Left ventricle myocardium inferior (tissue), 1 donor: ENCODE data around the gene SLC35B2. TPM values are rescaled to one million over a fixed set of nuclear protein-coding genes. Genes with fewer than 3 reads are reported as not detected.
A peak's percentile ranks its signal among the peaks of the same experiment; 100 is the strongest.

Experiments used
- DNase-seq: peaks from one replicate; pipeline ENCODE4 v3.0.0-alpha.2; 2020
- H3K27ac ChIP-seq: fragments of 200-600 bp; replicated peaks from 2 replicates; pipeline ENCODE4 v1.8.0; 2021
- H3K27me3 ChIP-seq: fragments of 200-600 bp; 2 replicates; pipeline ENCODE4 v1.8.0; 2021; ENCODE audit warnings: low read depth
- H3K36me3 ChIP-seq: fragments of 200-600 bp; 2 replicates; pipeline ENCODE4 v1.8.0; 2021
- H3K4me1 ChIP-seq: fragments of 200-600 bp; 2 replicates; pipeline ENCODE4 v1.8.0; 2021
- H3K4me3 ChIP-seq: fragments of 200-600 bp; 2 replicates; pipeline ENCODE4 v1.8.0; 2021; ENCODE audit warnings: mild to moderate bottlenecking, moderate library complexity
- H3K9me3 ChIP-seq: fragments of 200-600 bp; replicated peaks from 2 replicates; pipeline ENCODE4 v1.8.0; 2021
- CTCF ChIP-seq: fragments of 200-600 bp; IDR thresholded peaks from 2 replicates; pipeline ENCODE4 v1.8.0; 2021; ENCODE audit warnings: antibody characterized with exemption, mild to moderate bottlenecking, borderline replicate concordance
- intact Hi-C: fragments of 100-400 bp; cut with micrococcal nuclease; formaldehyde crosslinking; loops from one replicate; pipeline ENCODE4 v1.11.0; 2022
- total RNA-seq: library from RNA; stranded (reverse); fragmentation: NEBNext Ultra II Directional; extraction: Animal tissue kit (Norgen Biotek cat#: 25700); gene quantifications from one replicate; pipeline ENCODE4 v1.2.1, GENCODE V29; 2021
- donor health status: DM: no; HTN: yes; CAD: no; lungs with severe emphysema.

SLC35B2 gene
- total RNA-seq, 1 donor from 2014 or later: 20.2 TPM

- H3K4me3 ChIP-seq: peak within 1 kb of the TSS; percentile 96
- TF ChIP-seq CTCF: no peak
- H3K36me3 ChIP-seq: peaks cover 39% of the 10 kb centered on the region
- peak within 1 kb of the TSS; percentile 99 for H3K27ac ChIP-seq
- H3K27me3 ChIP-seq: no peaks in the 10 kb centered on the region
- no peaks in the 10 kb centered on the region for H3K9me3 ChIP-seq
- peaks cover 63% of the 10 kb centered on the region for H3K4me1 ChIP-seq
- DNase-seq: peak; percentile 94
- intact Hi-C loops: no loop called here
Observed at GRCh38 chr6:44246663-44247337, 10.5 kb downstream of the SLC35B2 start, which contains the start of gene HSP90AB1. HSP90AB1 (plus strand) TSS chr6:44247101; CDS start chr6:44248630, 1,529 bp downstream.

- Histone ChIP-seq H3K27ac (peak overlapping the region; percentile 99), H3K27me3 (no peaks in the 10 kb centered on the region), H3K4me1 (peaks cover 56% of the 10 kb centered on the region), H3K4me3 (peak overlapping the region; percentile 96), H3K9me3 (no peaks in the 10 kb centered on the region), H3K36me3 (peaks cover 32% of the 10 kb centered on the region)
- TF ChIP-seq CTCF: peak; percentile 46
- DNase-seq: peak; percentile 95
- intact Hi-C loops: no loop called here
Observed at GRCh38 chr6:44245912-44246662, 11.2 kb downstream of the SLC35B2 start.

- H3K27me3 ChIP-seq: no peaks in the 10 kb centered on the region
- DNase-seq: no peak
- no peaks in the 10 kb centered on the region for H3K9me3 ChIP-seq
- peak overlapping the region; percentile 99 for H3K27ac ChIP-seq
- H3K36me3 ChIP-seq: peaks cover 25% of the 10 kb centered on the region
- peaks cover 50% of the 10 kb centered on the region for H3K4me1 ChIP-seq
- peak overlapping the region; percentile 96 for H3K4me3 ChIP-seq
- intact Hi-C loops: no loop called here
- no peak for TF ChIP-seq CTCF
Observed at GRCh38 chr6:44245391-44245911, 11.9 kb downstream of the SLC35B2 start.

- TF ChIP-seq CTCF: no peak
- intact Hi-C loops: no loop called here
Observed at GRCh38 chr6:44243345-44243744, 14.0 kb downstream of the SLC35B2 start.

GRCh38 chr6:44238687-44239350, 18.5 kb downstream of the SLC35B2 start:
- Histone ChIP-seq H3K27ac (peak overlapping the region; percentile 98), H3K36me3 (no peaks in the 10 kb centered on the region), H3K27me3 (no peaks in the 10 kb centered on the region), H3K4me3 (no peak overlapping the region), H3K4me1 (peaks cover 46% of the 10 kb centered on the region), H3K9me3 (no peaks in the 10 kb centered on the region)
- TF ChIP-seq CTCF: no peak
- no peak for DNase-seq
- intact Hi-C loops: loop anchor here (2.0 kb wide), 1 partner anchor 66 kb away; no protein-coding TSS in a partner anchor

More at GRCh38 chr6:44243345-44243744, 14.0 kb downstream of the SLC35B2 start:
- peaks cover 33% of the 10 kb centered on the region for H3K4me1 ChIP-seq
- no peaks in the 10 kb centered on the region for H3K27me3 ChIP-seq
- DNase-seq: no peak
- H3K9me3 ChIP-seq: no peaks in the 10 kb centered on the region
- no peak overlapping the region for H3K4me3 ChIP-seq
- no peak overlapping the region for H3K27ac ChIP-seq
- H3K36me3 ChIP-seq: peaks cover 4% of the 10 kb centered on the region
